AG04449 (cell line): ENCODE measurements around the gene ARID3A.

ENCODE experiments used
- CTCF ChIA-PET: fragments of 350-600 bp; formaldehyde crosslinking; extraction: SDS; loops from one replicate; lab custom pipeline; 2021; ENCODE audit warnings: antibody characterized with exemption; lab: Yijun Ruan, JAX
- POLR2A ChIA-PET: fragments of 400-600, 350-600 bp; formaldehyde crosslinking; extraction: SDS; loops from one replicate; lab custom pipeline; 2020; ENCODE audit warnings: antibody characterized with exemption, inconsistent platforms; lab: Yijun Ruan, JAX
- DNase-seq: peaks from one replicate; pipeline ENCODE4 v3.0.0-alpha.2; 2010; ENCODE audit warnings: low read depth, low spot score
- H3K4me3 ChIP-seq: 2 replicates; pipeline ENCODE4 v1.5.1; 2011; ENCODE audit warnings: low read depth, mild to moderate bottlenecking, control low read depth, low read length
- TF ChIP-seq, protein P1 (sequence below): IDR thresholded peaks from one replicate; pipeline ENCODE4 v1.5.1; 2011; ENCODE audit warnings: mild to moderate bottlenecking, moderate library complexity, low read length, control low read depth, inconsistent platforms; ENCODE audit not compliant: insufficient read depth; ENCODE audit errors: missing control alignments

The ARID3A gene

DNA sequence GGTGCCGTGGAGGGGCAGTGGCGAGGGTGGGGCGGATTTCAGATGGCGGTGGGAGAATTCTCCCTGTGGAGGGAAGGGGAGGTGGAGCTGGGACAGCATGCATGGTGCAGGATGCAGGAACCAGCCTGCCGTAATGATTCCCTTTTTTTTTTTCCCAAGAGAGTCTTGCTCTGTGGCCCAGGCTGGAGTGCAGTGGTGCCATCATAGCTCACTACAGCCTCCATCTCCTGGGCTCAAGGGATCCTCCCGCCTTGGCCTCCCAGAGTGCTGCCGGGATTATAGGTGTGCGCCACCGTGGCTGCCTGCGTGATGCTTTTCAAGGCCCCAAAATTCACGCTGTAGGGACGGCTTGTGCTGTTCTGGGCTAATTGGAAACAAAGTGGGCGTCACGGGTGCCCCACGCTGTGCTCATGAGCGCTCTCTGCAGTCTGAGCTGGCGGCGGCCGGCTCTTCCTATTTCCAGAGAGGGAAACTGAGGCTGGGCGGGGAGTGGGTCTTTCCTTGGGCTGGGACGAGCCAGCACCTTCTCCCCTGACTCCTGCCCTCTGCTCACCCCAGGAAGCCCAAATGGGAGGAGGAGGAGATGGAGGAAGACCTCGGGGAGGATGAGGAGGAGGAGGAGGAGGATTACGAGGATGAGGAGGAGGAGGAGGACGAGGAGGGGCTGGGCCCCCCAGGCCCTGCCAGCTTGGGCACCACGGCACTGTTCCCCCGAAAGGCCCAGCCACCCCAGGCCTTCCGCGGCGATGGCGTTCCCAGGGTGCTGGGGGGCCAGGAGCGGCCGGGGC, 6.2 kb downstream of the ARID3A start:
- no peak overlapping the region for H3K4me3 ChIP-seq
- ChIA-PET POLR2A (interaction anchor here (0.7 kb wide), 1 partner anchor 25 kb away, joined by 4 read pairs; no protein-coding TSS in a partner anchor), CTCF (interaction anchor here (0.7 to 2.7 kb wide), 4 partner anchors 9 to 50 kb away, joined by 3 to 12 read pairs (median 6); no protein-coding TSS in a partner anchor)
- DNase-seq = no peak
- TF ChIP-seq, protein P1, sequence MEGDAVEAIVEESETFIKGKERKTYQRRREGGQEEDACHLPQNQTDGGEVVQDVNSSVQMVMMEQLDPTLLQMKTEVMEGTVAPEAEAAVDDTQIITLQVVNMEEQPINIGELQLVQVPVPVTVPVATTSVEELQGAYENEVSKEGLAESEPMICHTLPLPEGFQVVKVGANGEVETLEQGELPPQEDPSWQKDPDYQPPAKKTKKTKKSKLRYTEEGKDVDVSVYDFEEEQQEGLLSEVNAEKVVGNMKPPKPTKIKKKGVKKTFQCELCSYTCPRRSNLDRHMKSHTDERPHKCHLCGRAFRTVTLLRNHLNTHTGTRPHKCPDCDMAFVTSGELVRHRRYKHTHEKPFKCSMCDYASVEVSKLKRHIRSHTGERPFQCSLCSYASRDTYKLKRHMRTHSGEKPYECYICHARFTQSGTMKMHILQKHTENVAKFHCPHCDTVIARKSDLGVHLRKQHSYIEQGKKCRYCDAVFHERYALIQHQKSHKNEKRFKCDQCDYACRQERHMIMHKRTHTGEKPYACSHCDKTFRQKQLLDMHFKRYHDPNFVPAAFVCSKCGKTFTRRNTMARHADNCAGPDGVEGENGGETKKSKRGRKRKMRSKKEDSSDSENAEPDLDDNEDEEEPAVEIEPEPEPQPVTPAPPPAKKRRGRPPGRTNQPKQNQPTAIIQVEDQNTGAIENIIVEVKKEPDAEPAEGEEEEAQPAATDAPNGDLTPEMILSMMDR = no peak

DNA sequence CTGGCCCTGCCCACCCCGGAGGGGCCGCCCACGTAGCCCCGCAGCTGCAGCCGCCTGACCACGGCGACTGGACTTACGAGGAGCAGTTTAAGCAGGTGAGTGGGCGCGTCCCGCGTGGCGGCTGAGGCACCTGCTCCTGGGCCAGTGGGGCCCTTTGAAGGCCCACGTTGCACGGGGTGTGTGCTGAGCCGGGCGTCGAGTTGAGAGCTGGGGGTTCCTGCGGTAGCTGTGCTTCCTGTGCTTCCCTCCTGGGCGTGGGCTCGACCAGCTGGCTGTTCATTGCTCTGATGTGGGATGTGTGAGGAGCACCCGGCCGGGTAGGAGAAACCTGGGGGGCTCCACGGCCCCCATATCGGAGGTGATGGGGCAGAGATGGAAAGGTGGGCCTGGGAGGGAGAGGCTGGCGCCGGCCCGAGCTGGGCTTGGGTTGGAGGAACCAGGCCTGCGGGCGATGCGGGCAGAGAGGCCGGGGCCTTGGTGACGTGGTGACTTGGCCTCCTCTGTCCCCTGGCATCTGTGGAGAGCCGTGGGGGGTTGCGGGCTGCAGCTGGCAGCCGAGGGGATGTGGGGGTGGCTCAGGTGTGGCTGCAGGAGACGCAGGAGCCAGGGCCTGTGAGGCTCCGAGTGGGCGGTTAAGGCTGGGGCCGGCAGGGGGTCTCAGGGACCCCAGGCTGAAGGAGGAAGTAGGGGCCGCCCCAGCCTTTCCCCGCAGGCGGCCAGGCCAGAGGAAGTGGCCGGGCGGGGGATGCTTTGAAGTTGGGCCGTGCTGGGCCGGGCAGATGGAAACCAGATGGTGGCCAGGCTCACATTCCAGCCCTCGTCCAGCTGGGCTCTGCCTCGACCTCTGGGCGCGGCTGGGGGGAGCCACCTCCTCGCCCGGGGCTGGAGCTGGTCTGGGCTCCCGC, 7.1 kb downstream of the ARID3A start:
- H3K4me3 ChIP-seq = peak overlapping the region; percentile 32
- DNase-seq = peak; percentile 26
- ChIA-PET CTCF (interaction anchor here (0.7 to 2.7 kb wide), 7 partner anchors 10 to 66 kb away, joined by 3 to 12 read pairs (median 4); partner anchors contain the start of gene WDR18), POLR2A (interaction anchor here (0.7 to 1.3 kb wide), 2 partner anchors 24 kb away, joined by 4 to 7 read pairs; no protein-coding TSS in a partner anchor)
- TF ChIP-seq, protein P1 = no peak

- POLR2A ChIA-PET = interaction anchor here (1.3 kb wide), 1 partner anchor 23 kb away, joined by 7 read pairs; no protein-coding TSS in a partner anchor
- no peak for DNase-seq
- CTCF ChIA-PET = interaction anchor here (0.8 to 2.7 kb wide), 6 partner anchors 11 to 66 kb away, joined by 3 to 12 read pairs (median 7); partner anchors contain the start of gene WDR18
- H3K4me3 ChIP-seq = no peak overlapping the region; the same call in 1 of the 2 replicates
- TF ChIP-seq, protein P1 = no peak
Observed at GRCh38 chr19:933553-933882, 7.7 kb downstream of the ARID3A start.

GRCh38 chr19:934197-934840, 8.5 kb downstream of the ARID3A start:
- no peak for DNase-seq

GRCh38 chr19:934865-935479, 9.1 kb downstream of the ARID3A start:
- no peak overlapping the region for H3K4me3 ChIP-seq
- TF ChIP-seq, protein P1 = no peak
- POLR2A ChIA-PET = interaction anchor here (0.7 kb wide), 1 partner anchor 12 kb away, joined by 3 read pairs; no protein-coding TSS in a partner anchor
- CTCF ChIA-PET = interaction anchor here (1.4 to 2.1 kb wide), 3 partner anchors 10 to 309 kb away, joined by 3 to 12 read pairs (median 4); partner anchors contain the start of gene WDR18
- DNase-seq = no peak

More at GRCh38 chr19:934197-934840, 8.5 kb downstream of the ARID3A start:
- CTCF ChIA-PET = interaction anchor here (1.3 to 2.7 kb wide), 5 partner anchors 11 to 310 kb away, joined by 3 to 12 read pairs (median 10); partner anchors contain the start of gene WDR18
- POLR2A ChIA-PET = interaction anchor here (0.7 to 1.3 kb wide), 2 partner anchors 13 to 22 kb away, joined by 3 to 7 read pairs; no protein-coding TSS in a partner anchor
- no peak overlapping the region for H3K4me3 ChIP-seq
- TF ChIP-seq, protein P1 = no peak
